SKM-1 (cell line): ENCODE data around the gene CYP4V2.

Experiments
- DNase-seq: peaks from one replicate; lab custom pipeline; 2025; ENCODE audit not compliant: unreplicated experiment; lab: John Stamatoyannopoulos, UW

CYP4V2 gene

GRCh38 chr4:186191200-186192065, at the start of gene CYP4V2:
Gene CYP4V2, plus strand, starts transcription at chr4:186191567. Its CDS starts 257 bp downstream, at chr4:186191824.
- DNase-seq, result peak; percentile 39

- DNase-seq, result no peak
Observed at GRCh38 chr4:186144198-186144945, 47.0 kb upstream of the CYP4V2 start.

- no peak for DNase-seq
Observed at GRCh38 chr4:186144946-186145569, 46.3 kb upstream of the CYP4V2 start.

GRCh38 chr4:186146458-186146857, 44.9 kb upstream of the CYP4V2 start:
- DNase-seq, result no peak

GRCh38 chr4:186148336-186148975, 42.9 kb upstream of the CYP4V2 start:
- DNase-seq, result no peak

GRCh38 chr4:186149872-186150271, 41.5 kb upstream of the CYP4V2 start:
- DNase-seq, result peak; percentile 48

GRCh38 chr4:186150926-186151325, 40.4 kb upstream of the CYP4V2 start:
- no peak for DNase-seq

GRCh38 chr4:186151499-186151898, 39.9 kb upstream of the CYP4V2 start:
- no peak for DNase-seq

GRCh38 chr4:186158021-186158813, 33.1 kb upstream of the CYP4V2 start:
- no peak for DNase-seq

GRCh38 chr4:186158966-186159365, 32.4 kb upstream of the CYP4V2 start:
- DNase-seq, result no peak

GRCh38 chr4:186159613-186160012, 31.8 kb upstream of the CYP4V2 start:
- no peak for DNase-seq

GRCh38 chr4:186161138-186161537, 30.2 kb upstream of the CYP4V2 start:
- DNase-seq, result no peak

- DNase-seq, result no peak
Observed at GRCh38 chr4:186166852-186167512, 24.4 kb upstream of the CYP4V2 start.

- no peak for DNase-seq
Observed at GRCh38 chr4:186167605-186168004, 23.8 kb upstream of the CYP4V2 start.

- DNase-seq, result no peak
Observed at GRCh38 chr4:186168750-186169149, 22.6 kb upstream of the CYP4V2 start.

GRCh38 chr4:186169333-186169944, 21.9 kb upstream of the CYP4V2 start:
- DNase-seq, result no peak

GRCh38 chr4:186169945-186170802, 21.2 kb upstream of the CYP4V2 start:
- DNase-seq, result no peak

GRCh38 chr4:186170966-186171365, 20.4 kb upstream of the CYP4V2 start:
- no peak for DNase-seq

- no peak for DNase-seq
Observed at GRCh38 chr4:186172546-186172945, 18.8 kb upstream of the CYP4V2 start.
